Measurements from ENCODE around the gene SLIT3.

Gene SLIT3

DNA sequence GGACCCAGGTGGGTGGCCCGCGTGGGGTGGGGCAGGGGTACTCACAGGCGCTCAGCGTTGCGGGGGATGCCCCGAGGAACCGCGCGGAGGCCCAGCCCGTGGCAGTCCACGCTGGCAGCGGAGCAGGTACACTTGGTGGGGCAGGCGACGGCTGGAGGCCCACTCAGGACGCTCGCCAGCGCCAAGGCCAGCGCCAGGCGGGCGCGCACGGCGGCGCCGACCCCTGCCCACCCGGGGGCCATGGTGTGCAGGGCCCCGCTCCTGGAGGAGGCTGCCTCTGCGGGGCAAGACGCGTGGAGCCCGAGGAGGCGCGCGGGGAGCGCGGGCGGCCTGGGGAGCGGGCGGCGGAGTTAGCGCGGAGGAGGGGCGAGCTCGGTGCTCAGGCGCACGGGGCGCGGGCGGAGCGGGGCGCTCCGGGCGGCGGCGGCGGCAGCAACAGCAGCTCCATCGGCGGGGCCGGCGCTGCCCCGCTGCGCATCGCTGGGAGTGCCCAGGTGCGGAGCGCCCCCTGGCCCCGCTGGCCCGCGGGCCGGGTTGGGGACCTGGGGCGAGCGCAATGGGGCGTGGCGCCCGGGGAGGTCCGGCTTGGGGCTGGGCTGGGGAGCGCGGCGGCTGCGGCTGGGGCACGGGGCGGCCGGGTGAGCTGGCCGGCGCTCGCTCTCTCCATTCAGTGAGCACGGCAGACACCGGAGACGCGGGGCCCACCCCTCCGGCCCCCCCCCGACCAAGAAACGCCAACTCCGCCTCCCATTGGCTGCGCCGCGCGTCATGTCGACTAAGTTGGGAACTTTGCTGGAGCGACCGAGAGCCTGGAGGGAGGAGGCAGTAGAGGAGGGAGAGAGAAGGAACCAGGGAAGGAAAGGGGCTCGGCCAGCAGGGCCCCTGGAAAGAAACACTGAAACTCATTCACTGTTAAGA is at the start of gene SLIT3:
SLIT3 (minus strand) TSS at position 672 of the 918 bp plus-strand sequence; CDS start at position 242, 430 bp downstream.
- DNase-seq = peak; percentile 89

DNA sequence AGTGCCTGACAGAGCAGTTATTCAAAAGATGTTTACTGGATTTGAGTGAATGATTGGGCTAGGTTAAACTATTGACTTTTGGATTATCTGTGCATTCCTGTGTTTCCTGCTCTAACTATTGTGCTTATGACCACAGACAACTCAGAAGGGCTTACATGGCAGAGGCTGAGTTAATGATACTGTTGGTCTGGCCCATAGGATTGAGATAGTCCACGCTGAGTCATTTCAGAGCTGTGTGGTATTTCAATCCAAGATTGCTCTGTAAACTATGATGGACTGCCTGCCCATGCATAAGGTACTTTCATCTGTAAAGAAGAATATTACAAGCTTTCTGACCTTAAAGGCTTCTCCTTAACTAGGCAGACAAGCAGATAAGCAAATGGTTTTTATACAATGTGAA is 49.1 kb upstream of the SLIT3 start:
- no peak for DNase-seq

DNA sequence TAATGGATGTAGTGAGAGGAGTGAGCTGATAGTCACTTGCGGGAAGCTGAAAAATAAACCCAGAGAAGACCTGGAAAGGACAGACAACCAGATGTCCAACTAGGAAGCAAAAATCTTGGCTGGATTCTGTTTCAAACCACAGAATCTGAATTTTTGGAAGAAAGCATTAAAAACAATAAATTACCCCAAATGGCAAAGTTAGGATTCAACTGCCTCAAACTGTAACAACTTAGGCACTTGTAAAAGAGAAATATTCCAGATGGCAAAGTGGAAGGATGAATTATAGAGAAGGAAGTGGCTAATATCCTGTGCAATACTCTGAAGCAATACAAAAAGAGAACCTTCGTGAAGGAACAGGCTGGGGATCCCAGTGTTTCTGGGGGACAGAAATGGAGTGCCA is 46.8 kb upstream of the SLIT3 start:
- no peak for DNase-seq

DNA sequence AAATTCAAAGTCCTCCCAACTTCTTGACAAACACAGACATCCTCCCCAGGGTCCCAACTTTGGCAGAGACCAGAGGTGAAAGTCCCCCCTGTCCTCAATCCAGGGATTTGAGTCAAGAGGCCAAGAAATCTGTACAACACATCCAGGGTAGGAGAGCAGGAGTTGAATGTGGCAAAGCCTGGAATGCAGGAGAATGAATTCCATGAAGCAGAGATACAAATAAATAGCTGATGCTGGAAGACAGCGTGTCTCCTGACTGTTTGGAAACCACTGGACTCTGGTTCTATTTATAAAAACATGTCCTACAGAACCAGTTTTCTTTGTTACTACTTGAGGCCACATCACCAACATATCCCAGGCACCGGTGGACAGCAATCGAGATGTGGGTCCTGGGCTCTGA is 43.7 kb upstream of the SLIT3 start:
- DNase-seq = no peak

DNA sequence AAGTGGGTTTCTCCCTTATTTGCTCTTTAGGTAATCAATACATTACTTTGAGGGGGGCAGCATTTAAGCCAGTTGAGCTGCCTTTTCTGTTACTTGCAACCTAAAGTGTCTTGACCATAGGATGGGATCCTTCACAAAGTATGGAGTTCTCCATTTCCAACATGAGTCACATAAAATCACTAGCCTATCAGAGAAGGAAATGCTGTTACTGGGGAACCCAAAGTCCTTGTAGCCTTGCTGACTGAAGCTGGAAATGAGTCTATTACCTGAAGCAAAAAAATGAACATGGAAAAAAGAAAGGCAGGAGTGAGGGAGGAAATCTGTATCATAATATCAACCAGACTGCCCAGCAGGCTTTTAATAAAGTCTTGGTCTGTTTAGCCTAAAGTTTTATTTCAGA is 42.8 kb upstream of the SLIT3 start:
- DNase-seq = no peak

DNA sequence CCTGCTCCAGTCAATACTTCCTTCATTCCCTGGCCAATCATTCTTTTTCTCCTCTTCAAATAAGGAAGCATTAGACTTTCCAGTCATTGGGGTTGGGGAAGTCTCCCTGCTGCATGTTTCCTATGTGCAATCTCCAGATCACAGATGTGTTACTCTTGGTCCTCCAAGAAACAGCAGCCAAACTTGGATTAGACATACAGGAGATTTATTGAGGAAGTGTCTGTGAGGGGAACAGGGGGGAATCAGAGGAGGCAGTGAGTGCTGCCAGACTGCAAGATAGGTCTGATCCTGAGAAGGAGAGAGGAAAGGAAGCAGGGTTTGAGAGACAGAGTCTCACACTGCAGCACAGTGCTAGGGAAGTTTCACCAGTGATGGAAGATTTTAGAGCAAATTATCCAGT is 40.6 kb upstream of the SLIT3 start:
- DNase-seq = no peak

DNA sequence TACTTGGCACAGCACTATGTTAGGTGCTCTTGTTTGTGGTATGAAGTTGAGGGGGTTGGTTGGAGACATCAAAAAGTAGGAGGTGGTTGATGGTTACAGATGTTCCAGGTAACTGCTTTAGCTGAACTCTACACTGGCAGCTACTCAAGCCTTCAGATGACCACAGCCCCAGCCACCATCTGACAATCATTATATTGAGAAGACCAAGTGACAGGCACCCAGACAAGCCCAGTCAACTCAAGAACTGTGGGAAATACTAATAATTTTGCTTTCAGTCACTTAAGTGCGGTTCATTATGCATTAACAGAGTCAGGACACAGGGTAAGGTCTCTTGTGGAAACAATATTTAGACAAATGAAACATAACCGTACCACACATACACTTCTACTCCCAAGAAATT is 38.9 kb upstream of the SLIT3 start:
- DNase-seq = no peak

DNA sequence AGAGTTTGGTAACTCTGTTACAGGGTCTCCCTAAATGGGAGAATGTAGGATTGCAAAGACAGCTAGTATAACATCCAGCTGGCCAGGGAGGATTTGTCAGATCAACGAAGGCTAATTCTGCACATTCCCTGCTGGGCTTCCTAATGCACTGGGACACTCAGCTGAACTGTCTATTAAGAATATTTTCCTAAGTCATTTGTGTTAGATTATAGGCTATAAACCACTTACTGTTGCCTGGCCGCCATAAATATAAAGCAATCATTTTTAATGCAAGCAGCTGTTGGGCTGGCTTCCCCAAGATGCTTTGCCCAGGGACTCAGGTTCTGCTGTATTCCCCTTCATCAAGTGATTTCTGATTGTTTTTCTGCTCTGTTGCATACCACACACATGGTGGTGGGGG is 35.3 kb upstream of the SLIT3 start:
- DNase-seq = peak; percentile 43

DNA sequence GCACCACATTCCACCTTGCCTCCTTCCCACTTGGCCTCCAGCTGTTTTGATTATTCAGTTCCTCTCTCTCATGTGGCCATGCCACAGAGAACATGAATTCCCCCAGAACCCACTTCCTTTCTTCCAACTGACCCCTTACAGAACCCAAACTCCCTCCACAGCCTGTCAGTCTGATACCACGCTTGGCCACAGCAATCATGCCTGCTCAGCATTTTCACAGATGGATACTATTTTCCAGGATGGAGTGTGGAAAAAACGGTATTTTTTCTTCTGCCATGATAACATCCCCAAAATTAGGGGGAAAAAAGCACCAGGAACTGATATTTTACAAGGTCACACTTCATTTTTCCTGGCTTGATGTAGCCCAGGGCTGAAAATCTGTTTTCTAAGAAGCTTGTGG is 34.9 kb upstream of the SLIT3 start:
- no peak for DNase-seq

DNA sequence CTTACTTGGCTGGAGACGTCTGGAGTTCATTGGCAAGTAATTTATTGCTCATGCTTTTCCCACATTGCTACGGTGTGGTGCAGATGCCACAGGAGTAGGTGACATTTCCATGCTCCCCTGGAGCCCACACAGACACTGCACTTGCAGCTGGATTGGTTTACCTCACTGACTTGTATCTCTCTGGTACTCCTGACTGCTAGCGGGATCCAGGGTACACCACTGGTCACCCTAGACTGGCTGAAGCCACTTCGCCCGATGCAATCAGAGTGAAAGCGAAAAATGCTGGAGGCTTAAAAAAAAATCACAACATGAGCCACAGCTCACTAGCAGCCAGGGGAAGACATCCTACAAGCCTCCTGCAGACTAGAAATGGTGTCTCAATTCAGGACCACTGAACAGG is 32.6 kb upstream of the SLIT3 start:
- DNase-seq = no peak

DNA sequence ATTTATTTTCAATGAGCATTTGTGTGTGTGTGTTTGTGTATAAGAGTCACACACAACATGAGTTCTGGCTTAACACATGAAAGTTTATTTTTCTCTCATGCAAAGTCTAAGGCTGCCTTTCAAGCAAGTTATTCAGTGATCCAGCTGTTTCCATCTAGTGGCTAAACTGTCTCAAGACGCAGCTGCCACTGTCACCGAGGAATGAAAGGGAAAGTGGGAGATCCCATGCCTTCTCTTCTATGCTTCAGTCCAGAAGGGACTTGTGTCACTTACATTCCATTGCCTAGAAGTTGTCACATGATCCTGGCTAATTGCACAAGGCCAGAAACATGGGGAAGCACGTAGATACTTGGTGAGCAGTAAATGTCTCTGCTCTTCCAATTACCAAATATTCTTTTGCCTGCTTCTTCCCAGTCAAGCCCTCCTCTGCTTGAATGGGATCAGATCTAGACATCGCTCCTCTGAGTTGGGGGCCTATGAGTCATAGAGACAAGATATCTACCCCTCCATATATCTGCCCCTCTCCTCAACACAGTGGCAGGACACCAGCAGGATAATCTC is 30.4 kb upstream of the SLIT3 start:
- no peak for DNase-seq

DNA sequence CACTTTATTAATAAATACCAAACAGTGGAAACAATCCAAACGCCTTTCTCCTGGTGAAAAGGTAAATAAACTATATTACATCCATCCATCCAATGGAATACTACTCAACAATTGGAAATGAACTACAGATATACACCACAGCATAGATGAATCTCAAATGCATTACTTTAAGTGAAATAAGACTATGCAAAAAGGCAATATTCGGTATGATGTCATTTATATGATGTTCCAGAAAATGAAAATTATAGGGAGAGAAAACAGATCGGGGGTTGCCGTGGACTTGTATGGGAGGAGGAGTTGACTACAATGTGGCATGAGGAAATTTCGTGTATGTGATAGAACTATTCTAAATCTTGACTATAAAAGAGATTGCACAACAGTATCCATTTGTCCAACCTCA is 27.5 kb upstream of the SLIT3 start:
- no peak for DNase-seq

DNA sequence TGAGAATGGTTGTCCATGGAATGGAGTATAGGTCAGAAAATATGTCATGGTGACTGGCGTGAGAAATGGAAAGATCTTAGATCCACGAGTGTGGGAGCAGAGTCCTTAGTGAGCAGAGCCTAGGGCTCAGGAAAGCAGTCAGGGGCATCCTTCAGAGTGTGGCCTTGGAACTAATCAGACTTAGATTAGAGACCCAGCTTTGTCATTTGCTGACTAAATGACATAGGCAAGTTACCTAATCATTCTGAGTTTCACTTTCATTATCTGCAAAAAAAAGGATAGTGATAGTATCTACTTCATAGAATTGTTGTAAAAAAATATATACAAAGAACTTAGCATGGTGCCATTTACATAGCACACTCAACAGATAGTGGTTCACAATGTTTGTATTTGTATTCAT is 24.3 kb upstream of the SLIT3 start:
- no peak for DNase-seq

DNA sequence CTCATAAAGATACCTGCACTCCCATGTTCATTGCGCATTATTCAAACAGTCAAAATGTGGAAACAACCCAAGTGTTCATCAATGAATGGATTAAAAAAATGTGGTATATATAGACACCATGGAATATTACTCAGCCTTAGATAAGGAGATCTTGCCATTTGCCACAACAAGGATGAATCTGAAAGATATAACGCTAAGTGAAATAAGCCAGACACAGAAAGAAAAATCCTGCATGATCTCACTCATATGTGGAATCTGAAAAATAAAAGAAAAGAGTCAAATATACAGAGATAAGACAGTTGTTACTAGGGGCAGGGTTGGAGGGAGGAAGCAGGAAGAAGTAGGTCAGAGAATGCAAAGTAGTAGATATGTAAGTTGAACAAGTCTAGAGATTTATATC is 17.6 kb upstream of the SLIT3 start:
- no peak for DNase-seq

DNA sequence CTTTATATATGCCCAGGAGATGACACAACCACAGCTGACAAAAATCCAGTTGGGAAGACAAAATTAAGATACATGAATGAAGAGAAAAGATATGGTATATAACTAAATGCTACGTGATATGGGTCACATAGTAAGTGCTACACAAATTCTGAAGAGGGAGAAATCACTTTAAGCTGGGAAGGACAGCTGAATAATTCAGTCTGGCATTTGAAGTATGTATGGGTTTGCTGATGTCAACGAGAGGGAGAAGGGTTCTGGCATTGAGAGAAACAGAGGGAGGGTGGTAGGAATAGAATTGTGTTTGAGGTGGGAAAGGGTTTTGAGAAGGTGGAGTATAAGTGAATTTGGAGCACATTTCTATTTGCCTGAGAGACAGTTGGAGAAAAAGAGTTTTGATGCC is 6.7 kb upstream of the SLIT3 start:
- DNase-seq = no peak

DNA sequence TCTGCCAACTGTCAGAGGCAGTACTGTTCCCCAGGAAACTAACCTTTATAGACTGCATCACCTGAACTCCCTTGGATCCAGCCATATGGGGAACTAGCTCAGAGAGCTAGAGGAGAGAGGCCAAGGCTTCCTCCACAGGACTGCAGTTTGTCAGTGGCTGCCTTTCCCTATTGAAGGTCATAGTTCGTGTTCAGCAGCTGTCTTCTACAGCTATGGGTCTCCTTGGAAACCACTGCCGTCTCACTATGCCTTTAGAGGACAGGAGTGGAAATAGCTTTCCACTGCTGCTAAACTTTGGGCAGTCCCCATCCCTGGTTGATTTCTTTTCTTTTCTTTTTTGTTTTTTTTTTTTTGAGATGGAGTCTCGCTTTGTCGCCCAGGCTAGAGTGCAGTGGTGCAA is 4.4 kb upstream of the SLIT3 start:
- no peak for DNase-seq

DNA sequence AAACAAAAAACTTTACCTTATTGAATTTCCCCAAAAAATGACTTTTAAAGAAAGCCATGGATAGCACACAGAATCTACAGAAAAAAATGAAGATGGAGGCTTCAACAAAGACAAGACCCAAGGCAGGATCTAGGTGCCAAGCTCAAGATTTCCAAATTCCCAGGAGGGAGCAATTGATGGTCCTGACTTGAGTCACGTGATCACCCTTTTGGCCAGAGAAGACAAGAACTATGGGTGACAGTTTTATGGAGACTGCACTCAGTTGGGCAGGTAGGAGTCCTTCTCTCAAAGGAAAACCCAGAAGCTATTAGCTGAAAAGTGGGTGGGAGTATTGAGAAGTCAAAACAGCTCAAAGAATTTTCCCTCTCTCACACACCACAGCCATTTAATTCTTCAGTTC is 3.2 kb upstream of the SLIT3 start:
- DNase-seq = no peak

DNA sequence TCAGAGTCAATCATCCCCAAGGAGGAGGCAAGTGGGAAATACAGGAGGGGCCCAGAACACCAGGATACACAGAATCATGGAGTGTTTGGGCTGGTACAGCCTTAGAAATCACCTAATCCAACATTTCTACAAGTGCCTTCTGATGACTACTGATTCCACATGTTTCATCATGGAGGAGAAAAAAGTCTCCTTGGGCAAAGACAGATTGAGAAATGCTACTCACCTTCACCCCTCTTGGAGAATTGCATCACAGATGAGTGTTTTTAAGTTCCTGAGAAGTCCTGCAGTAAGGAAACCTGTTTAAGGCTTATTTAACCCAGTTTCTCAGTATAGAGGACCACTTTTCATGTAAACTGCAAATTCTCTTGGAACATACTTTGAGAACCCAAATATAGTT is 2.2 kb upstream of the SLIT3 start:
- DNase-seq = no peak

DNA sequence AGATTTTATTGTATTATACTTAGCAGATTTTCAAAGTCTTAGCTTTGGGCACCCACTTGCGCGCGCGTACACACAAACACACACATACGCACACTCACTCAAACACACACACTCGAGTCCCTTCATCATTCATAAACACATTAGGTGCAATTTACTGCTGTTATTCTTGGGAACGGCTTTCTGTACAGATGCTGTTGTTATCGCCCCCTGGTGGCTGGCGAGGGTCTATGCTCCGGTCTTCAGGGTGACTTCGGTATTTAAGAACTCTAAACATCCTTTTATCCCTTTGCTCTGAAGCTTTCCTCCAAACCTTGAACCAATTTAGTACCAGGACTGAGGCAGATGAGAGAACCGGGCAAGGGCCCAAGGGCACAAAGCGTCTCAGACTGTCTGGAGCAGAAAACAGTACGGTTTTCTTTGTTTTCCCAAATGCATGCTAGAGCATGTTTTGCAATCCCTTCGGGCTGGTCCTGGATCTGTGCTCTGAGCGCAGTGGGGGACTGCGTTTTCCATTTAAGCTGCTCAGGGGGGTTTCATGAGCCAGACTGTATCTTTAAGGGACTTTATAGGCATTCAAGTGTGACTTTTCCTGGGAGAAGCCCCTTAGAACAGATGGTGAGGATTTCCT is 1.7 kb upstream of the SLIT3 start:
- peak; percentile 94 for DNase-seq

DNA sequence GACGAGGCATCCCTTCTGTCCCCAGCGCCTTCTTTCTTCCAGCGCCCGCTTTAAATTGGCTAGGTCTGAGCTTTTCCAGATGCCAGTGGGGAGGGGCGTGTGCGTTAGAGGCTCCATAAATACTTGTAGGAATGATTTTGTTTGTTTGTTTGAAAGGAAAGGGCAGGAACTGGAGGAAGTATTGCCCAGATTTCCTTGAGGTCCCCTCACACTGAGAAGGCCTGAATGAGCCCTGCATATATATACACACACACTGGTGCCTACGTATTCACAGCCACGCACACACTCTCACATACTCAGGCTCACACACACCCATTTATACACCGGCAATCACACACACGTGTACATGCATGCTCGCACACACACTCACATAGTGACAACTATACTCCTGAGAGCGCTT is 1.0 kb upstream of the SLIT3 start:
- peak; percentile 27 for DNase-seq

DNA sequence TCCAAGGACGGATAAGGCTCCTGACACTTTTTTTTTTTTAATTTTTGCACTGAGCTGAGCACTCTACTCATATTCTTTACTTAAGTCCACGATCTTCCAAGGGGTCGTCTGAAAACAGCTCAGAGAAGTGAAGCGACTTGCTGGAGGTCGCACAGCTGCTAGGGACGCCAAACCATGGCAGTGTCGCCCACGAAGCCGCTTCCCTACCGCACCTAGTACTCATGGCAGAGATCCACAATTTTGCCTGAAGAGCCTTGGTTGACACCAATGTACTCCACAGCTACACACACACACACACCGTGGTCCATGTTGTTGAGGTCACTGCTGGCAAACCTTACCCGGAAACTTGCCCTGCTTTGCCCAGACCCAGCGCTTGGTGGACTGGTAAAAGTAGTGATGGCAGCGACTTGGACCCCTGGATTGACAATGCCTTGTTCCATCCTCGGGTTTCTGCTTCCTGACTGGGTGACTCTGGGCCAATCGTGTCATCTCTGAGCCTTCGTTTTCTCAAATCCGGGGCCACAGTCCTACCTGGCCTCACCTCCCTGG is 521 bp upstream of the SLIT3 start:
- no peak for DNase-seq

DNA sequence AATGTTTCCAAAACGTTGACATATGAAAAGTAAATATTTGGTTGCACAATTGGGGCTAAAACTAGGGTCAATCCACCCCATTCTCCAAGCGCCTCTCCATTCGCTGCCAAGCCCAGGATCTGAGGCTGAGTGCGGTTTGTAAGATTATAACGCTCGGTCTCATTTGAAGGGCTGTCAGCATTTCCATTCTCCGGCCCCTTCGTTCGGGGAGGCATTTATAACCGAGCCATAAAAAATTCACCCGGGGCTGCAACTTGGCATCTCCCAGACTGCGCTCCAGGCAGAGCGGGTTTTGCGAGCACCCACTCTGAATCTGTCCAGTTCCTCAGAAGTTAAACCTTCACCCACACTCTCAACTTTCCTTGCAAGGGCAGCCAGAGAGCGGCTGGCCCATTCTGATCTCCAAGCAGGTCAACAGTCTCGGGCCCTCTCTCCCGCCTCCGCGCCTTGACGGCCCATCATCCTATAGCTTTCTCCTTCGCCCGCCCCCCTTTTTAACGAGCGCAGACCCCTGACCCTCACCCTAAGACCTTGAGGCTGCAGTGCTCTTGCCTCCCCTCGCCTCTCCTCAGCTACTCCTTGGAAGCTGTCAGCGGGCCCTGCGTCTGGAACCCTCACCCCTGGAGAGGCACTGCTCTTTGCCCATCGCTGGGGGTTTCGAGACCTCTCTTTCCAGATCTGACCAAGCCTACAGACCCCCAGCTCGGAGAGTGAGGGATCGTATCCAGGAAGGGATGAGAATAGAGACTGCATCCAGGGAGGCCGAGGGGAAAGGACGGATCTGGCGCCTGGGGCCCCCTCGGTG is 1.1 kb downstream of the SLIT3 start:
- peak; percentile 52 for DNase-seq

DNA sequence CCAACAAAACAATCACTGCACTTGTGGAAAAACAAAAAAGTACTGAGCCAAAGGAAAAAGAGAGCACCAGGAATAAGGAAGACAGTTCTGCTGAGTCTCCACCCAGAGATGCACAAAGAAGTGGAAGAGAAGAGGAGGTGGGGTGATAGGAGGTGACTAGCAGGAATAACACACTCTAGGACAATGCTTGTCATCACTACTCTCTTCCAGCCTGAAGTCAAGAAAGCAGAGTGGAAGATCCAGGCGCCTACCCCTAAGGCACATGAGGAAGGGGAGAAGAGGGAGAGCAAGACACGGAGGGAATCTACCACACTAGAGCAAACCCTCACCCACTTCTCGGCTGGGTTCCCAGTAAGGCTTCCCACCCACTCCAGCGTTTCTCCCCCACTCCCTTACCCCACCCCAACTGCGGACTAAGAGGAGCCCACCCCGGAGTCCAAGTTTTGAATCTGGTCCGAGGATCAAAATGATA is 1.7 kb downstream of the SLIT3 start:
- no peak for DNase-seq
